Stimulated activated CD8-positive, alpha-beta memory T cell treated with anti-CD3 and anti-CD28 coated beads, Interleukin-12 subunit alpha, Interleukin-12 subunit beta, amount 100 ng/mL, for 4 hours (primary cell): ENCODE measurements around the gene CNTN1.
"Not testable (repeated sequence)": the region's sequence is repeated elsewhere in the genome, so short reads cannot be mapped to it uniquely, and the experiment has no call there.

Experiments
- DNase-seq: peaks from one replicate; pipeline ENCODE4 v3.0.0-alpha.2; 2020; ENCODE audit warnings: low read depth

The CNTN1 gene

DNA sequence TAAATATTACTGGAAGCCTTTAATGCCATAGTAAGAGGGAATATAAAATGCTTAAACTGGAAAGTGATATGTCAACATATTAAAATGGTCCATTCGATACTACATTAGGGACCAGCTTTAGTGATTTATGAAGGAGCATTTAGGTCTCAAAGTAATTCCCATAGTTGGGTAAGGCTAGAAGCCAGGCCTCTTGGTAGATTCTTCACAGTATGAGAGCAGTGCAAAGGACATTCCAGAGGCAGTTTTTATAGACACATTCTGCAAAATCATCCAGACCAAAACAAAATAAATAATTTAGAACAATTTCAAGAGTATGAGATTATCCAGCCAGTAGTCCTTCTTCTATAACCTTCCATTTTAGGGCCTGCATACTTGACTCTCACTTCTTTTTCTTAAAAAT is 353.3 kb downstream of the CNTN1 start:
- no peak for DNase-seq

DNA sequence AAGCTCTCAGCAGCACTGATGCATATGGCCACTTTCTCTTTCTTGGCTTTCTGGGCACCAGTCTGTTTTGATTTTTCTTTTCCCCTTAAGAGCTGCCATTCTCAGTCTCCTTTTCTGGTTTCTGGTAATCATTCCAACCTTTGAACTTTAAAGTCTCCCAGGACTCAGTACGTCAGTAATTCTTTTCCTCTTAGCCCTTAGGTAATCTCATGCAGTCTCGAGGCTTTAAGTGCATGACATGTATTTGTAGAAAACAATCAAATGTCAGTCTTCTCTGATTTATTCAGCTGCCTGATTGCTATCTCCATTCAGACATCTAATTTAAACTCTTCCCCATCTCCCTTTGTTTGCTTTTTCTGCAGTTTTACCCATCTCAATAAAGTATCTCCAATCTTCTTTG is 356.8 kb downstream of the CNTN1 start:
- no peak for DNase-seq

DNA sequence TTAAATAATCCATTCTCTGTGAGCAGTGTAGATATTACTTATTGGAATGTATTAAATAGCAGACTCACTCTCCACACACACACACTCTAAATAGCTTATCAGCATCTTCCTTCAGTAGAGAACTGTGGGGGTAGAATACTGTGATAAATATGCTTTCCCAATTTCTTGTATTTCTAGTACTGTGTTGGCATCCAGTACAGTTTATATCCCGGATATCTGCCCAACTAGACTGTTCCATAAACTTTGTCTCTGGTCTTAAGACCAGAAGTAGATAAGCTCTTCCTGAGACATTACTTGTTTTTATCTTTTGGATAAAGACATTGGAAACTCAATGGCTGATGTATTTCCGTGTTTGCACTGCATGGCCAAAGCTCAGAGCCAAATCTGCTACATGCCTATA is 359.7 kb downstream of the CNTN1 start:
- no peak for DNase-seq

DNA sequence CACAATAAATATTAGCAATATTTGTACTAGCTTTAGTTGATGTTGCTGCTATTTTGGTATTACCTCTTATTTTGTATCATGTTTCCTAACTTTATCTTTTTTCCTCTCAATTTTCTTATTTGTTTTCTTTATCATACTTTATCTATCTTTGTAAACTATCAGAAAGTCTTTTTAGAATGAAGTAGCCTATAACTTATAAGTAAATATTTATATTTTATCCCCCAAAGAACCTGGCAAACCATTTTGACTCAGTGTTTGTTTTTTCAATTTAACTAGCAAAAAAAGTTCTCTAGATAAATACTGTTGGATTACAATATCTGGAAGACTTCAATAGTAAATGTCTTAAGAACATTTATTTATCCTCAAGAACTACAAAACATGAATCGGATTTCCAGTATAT is 360.2 kb downstream of the CNTN1 start:
- no peak for DNase-seq

DNA sequence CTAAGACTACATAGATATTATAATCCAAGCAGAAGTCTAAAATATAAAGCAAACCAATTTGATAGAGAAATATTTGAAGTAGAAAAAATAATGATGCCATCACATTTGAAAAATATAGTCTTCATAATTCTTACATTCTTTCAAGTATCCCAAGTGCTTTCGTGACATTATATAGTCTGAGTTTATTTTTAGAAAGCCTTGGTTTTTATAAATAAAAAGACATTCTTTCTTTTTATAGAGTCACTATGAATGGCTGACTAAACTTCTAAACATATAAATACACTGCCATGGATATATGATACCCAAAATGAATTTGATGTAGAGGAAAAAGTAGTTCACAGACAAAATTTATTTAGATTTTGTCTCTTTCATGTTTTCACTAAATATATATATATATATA is 360.8 kb downstream of the CNTN1 start:
- DNase-seq, result no peak

DNA sequence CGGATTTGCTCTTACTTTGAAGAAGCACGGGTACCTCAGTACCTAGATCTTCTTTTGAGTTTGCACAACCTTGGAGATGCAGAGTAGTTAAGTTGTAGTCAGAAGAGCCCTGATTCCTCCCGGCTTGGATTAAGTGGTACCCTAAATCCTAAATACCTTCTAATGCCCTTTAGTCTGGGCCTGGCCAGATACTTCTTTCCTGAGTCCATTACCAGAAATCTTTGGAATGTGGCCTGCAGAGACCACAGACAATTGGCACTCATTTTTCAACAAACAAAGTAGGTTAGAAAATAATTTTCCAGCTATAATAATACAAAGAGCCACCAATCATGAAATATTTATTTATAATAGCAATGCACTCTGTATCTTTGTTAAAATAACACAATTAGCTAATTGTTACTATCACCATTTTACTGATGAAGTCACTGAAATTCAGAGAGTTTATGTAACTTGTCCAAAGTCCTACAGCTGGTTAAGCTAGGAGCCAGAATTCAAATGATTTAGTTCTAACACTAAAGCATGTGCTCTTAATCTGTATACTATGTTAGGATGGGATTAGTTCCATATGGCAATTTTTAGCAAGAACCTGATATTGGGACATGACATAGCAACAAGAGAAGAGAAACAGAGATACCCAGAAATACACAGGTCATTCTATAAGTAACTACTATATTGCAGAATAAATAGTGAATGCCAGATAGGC is 363.8 kb downstream of the CNTN1 start:
- DNase-seq, result no peak

DNA sequence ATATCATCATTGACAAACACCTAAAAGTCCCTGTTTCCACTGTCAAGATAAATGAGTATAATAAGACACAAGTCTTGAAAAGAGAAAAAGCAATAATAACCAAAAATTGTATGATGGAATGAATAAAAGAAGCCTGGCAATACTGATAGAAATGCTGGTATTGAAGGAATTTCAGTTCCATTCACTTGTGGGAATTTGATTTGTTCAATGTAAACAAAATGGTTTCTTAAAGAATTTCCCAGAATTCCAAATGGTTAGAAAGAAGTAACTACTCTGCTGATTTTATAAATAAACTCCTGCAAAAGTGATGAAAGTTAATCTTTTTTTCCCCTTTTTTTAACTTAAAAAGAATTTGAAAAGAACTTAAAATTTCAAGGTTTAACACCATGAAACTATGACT is 366.0 kb downstream of the CNTN1 start:
- DNase-seq, result no peak

DNA sequence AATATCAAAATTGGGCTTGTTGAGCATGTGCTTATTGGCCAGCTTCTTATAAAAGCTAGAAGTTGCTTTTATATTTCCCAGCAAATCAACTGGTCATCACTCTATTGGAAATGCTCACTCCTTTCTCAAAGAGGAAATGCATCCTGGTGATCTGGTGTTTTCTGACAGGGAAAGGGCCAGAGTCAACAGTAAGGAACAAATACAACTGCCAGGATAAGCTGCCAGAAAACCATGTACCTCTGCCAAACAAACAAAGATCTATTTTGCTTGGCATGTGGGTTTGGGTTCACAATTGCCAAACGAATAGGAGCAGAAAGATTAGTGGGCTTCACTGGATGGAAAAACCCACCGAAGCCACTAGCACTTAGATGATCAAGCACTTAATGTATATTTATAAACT is 369.0 kb downstream of the CNTN1 start:
- DNase-seq, result no peak

DNA sequence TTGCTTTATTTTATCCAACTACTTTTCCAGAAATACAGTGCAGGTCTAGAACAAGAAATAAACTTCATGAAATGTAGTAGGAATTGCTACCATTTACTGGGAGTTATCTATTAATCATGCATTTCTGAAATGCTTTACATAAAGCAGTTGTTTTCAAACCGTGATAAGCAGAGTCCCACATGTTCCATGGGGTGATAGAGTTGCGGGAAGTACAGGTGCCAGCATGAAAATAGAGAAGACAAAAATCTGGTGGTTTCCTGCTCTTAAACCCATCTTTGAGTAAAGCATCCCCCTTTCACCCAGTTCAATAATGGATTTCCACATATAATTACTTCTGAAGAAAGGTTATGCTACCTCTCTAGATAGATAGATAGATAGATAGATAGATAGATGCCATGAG is 372.2 kb downstream of the CNTN1 start:
- DNase-seq, result no peak

DNA sequence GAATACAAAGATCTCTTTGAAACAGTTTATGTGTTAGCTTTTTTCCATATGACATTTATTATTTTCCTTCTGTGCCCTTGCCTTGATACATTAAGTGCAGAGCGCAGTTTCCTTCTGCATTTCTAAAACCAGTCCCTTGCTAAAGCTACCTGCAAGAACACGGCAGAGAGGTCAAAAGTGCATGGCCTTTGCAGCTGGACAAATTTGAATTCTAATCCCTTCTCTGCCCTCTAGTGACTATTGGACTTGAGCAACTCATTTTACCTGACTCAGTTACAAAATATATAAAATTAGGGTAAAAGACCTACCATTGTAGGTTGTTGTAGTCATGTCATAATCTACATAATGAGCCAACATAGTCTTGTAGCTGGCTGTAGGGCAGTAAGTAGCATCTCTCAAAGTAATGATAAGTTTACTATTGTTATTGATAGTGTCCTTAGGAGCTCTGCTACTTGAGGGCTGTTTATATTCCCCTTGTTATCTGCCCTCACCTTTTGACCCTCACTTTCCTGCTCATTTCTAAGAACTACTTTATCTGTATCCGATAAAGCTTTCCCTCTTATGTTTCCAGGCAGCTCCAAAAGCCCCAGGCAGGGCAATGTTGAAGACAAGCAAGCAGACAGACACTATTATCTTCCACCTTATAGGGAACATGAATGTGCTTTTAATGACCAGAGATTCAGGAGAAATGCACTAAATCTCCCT is 375.9 kb downstream of the CNTN1 start:
- no peak for DNase-seq

DNA sequence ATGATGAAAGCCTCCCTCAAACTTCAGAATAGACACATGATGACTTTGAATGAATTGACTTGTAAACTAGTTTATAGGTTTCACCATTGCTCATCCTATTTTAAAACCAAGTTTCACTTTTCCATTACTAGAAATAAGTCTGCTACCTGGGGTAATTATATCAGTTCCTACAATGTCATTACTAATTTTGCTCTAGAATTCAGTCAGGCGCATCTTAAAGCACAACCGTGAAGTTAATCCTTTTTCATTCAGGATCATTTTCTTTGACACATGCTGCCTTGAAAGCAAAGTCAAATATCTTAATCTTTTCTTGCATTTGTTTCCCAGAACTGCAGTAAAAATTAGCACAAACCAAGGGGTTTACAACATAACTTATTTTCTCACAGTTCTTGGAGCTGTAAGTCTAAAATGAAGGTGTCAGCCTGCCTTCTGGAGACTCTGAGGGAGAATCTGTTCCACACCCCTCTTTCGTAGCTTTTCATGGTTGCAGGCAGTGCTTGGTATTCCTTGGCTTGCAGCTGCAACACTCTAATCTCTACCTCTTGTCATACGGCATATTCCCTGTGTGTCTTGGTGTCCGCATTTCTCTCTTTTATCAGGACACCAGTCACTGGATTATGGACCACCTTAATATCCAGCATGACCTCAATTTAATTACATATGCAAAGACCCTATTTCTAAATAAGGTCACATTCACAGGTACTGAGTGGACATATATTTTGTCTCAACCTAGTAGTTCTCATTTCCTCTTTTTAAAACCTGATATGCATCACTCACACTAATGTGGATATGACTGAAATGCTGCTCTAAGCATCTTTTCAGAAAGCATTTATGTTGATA is 381.6 kb downstream of the CNTN1 start:
- no peak for DNase-seq

DNA sequence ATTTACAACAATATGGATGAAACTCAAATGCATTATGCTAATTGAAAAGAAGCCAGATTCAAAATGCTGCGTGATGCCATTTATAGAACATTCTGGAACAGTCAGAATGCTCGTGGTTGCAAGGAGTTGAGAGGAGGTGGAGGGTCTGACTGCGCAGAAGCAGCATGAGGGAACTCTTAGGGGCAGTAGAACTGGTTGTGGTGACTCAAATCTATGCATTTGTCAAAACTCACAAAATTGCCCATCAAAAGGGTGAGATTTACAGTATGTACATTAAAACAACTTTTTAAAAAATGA is 382.2 kb downstream of the CNTN1 start:
- no peak for DNase-seq

DNA sequence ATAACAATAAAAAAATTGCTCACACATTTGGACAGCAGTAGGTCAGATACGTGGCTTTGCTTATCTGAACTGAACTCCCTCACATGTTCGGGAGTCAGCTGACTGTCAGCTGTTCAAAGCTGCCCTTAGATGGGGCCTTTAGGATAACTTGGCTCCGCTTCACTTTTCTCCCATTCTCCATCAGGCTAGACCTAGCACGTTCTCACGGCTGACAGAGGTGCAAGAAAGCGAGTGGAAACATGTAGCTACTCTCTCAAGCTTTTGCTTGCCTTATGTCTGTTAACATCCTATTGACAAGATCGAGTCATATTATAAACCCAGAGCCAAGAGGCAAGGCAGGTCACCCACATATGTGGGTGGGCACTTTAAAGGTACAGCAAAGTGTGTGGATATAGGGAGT is 383.9 kb downstream of the CNTN1 start:
- DNase-seq, result no peak

DNA sequence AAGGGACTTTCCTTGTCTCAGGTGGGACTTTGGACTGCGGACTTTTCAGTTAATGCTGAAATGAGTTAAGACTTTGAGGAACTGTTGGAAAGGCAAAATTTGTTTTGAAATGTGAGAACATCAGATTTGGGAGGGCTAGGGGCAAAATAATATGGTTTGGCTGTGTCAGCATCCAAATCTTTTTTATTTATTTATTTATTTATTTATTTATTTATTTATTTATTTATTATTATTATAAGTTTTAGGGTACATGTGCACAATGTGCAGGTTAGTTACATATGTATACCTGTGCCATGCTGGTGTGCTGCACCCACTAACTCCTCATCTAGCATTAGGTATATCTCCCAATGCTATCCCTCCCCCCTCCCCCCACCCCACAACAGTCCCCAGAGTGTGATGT is 389.0 kb downstream of the CNTN1 start:
- DNase-seq, result not testable (repeated sequence)

DNA sequence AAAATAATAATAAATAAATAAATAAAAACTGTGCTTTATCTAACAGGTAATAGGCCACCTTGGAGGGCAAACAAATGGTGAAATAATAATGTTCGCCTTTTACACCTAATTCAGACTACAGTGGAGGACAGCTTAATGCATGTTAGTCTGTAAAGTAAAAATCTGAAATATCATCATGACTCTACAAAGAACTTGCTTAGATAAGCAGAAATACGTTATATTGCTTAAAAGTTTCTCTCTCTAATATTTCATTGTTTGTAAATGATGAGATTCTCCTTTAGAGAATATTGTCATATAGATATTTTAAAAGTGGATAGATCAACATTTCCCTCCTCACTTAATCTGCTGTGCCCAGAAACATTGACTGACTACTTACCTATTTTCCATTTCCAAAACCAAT is 397.2 kb downstream of the CNTN1 start:
- DNase-seq, result no peak

DNA sequence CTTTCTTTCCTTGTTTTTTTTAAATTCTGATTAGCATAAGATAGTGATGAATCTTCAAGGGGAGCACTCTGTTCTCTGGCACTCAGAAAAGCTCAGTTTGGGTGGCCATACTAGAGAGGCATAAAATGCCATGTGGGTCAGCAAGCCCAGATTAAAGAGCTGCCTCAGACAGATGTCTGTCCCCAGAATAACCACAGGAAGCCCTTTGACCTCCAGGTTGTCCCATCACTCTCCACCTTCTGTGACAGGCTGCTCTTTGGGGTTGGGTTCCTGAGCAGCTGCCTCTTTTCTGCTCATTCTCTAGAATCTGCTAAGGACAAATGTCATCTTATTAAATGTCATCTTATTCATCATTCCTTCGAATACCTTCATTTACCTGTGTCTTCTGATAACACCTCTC is 399.9 kb downstream of the CNTN1 start:
- DNase-seq, result no peak

DNA sequence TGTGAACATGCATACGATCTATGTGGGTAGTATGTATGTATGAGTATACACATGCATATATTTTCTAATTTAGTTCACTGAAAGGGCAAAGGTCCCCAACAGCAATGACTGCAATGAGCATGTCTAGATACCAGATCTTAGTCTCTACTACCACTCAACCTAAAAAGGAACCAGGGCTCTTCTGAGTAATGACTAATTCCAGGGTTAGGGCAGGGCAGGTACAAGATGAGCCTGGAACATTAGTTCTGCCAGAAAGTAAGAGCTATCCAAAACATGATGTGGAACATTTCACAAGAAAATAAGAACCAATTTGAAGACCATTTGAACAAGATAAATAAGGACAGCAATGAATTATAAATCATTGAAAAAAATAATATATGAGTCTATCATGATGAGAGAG is 404.6 kb downstream of the CNTN1 start:
- no peak for DNase-seq

DNA sequence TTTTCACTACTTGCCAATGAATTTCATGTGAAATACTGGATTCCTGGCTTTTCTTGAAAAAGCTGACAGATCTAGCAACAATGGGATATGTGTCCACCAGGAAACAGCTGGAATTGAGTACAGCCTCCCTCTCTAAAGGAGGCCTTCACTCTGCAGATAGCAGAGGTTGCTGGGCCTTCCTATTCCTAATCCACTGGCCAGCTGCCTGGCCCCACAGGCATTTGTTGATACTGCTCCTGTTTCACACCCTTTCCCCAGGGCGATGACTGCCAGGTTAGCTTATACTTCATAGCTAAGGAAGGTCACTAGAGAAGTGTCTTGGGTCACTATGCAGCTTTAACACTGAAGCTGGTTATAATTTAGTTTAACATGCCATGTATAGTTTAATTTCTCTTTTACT is 408.3 kb downstream of the CNTN1 start:
- DNase-seq, result no peak

DNA sequence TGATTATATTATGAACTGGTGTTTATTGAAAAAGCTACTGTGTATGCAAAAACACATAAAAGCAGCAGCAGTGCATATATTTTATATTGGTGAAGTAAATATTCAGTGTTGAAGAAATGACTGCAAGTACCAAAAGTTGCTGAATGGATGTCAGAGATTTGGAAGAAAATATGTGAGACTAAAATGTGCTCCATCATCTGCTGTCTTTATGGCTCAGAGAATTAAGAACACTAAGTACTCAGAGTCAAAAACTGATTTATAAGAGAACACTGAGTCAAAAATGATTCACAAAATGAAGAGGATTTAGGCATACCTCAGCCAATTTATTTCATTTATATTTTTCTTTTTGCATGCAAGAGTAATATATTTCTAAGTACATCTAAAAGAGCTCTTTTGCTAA is 409.6 kb downstream of the CNTN1 start:
- DNase-seq, result no peak

DNA sequence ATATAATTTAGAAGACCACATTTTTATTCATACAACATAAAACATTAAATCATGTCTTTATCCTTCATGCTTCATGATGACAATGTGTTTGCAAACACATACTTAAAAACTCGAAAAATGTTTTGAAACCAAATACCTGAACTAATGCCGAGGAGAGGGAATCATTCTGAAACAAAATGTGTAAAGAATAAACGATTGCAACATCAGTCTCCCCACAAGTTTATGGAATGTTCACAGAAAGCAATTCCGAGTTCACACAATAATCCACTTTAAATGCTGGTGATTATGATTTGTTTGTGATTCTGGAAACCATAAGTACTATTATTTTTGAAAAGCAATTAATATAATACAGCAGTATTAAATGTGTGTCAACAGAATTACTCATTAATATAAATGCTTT is 411.4 kb downstream of the CNTN1 start:
- DNase-seq, result no peak

DNA sequence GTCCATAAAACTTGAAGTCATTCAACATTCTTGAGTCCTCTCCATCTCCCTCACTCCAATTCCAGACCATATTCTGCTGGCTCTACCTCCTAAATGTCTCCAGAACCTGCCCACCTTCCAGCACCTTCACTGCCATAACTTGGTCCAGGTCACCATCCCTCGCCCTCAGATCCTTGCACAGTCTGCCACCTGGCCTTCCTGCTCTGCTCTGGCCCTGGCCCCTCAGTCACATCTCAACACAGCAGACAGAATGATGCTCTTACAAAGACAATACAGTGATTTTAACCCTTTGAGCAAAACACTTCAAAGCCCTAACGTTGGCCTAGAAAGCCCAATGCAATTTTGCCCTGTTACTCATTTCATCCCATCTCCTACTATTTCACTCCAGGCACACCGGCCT is 414.1 kb downstream of the CNTN1 start:
- DNase-seq, result no peak

DNA sequence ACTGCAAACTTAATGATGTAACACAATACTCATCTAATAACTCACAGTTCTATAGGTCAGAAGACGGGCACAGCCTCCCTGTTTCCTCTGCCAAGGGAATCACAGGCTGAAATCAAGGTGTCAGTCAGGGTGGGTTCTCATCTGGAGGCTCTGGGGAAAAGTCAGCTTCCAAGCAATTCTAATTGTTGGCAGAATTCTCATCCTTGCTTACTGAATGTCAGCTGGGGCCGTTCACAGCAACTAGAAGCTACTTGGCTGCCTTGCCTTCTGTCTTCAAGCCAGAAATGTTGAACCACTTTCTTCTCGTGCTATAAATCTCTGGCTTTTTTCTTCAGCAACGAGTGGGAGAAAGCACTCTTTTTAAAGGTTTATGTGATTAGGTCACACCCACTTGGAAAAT is 415.8 kb downstream of the CNTN1 start:
- no peak for DNase-seq

DNA sequence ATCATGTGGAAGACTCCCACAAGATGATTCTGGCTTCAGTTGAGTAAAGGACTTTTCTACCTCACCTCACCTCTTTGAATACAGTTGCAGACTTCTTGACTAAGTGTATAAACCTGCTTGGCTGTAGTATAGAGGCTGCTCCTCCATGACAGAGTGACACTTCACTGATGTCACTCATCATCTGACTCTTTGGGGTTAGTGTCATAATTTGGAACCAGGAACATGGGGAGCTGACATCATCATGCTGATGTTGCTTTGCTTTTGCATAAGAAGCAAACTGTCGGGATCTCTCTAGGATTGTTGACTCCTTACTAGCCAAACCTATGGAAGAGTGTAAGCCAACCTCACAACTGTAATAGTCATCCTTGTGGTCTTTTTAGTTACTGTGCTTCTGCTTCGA is 420.7 kb downstream of the CNTN1 start:
- no peak for DNase-seq
